Vagina (tissue), 2 donors: ENCODE data around the gene KLHL29. TPM values are rescaled to one million over a fixed set of nuclear protein-coding genes. Genes with fewer than 3 reads are reported as not detected.

Experiments used
- DNase-seq, 2 donors: peaks; one replicate each; pipeline ENCODE4 v3.0.0-alpha.2; 2017; ENCODE audit errors: extremely low spot score in 2 of 2
- H3K27ac ChIP-seq: fragments of 200-600 bp; sonication (generic); one replicate; pipeline ENCODE4 v1.5.1; 2019
- H3K27me3 ChIP-seq: fragments of 200-600 bp; sonication (generic); one replicate; pipeline ENCODE4 v1.5.1; 2019
- H3K36me3 ChIP-seq, 2 donors: fragments of 200-600 bp; sonication (generic); one replicate each; pipeline ENCODE4 v1.5.1; 2017 to 2019
- H3K4me1 ChIP-seq: fragments of 200-600 bp; sonication (generic); one replicate; pipeline ENCODE4 v1.5.1; 2019
- H3K4me3 ChIP-seq, 2 donors: fragments of 200-600 bp; sonication (generic); 1 replicate in 1 of 2; 2 replicates in 1 of 2; pipeline ENCODE4 v1.5.1; 2016 to 2019
- H3K9me3 ChIP-seq: fragments of 200-600 bp; sonication (generic); one replicate; pipeline ENCODE4 v1.5.1; 2019
- POLR2A ChIP-seq, 2 donors: fragments of 450-650 bp; IDR thresholded peaks; one replicate each; pipeline ENCODE4 v1.6.1; 2017; ENCODE audit warnings: antibody characterized with exemption in 2 of 2, mild to moderate bottlenecking in 2 of 2, moderate library complexity in 2 of 2
- POLR2AphosphoS5 ChIP-seq, 2 donors: sonication (generic); formaldehyde crosslinking; IDR thresholded peaks; one replicate each; pipeline ENCODE4 v1.9.0; 2017; ENCODE audit warnings: antibody characterized with exemption in 2 of 2, mild to moderate bottlenecking in 2 of 2, low read depth in 1 of 2; ENCODE audit not compliant: insufficient read depth in 1 of 2
- intact Hi-C: fragments of 100-400 bp; cut with DNase I; formaldehyde crosslinking; loops from one replicate; pipeline ENCODE4 v1.15.1; 2023
- total RNA-seq: library from RNA; depleted of rRNA; stranded (reverse); fragments of >200 nt; gene quantifications from one replicate; pipeline ENCODE4 v1.2.3, GENCODE V29; 2016
- TF ChIP-seq, protein P1 (sequence below), 3 experiments: fragments of 450-650 bp in 2 of 3; fragments of 200-600 bp in 1 of 3; sonication (generic) in 1 of 3; IDR thresholded peaks; one replicate each; pipeline ENCODE4 v1.5.1; 2017 to 2019; ENCODE audit warnings: antibody characterized with exemption in 3 of 3, mild to moderate bottlenecking in 2 of 3, moderate library complexity in 2 of 3

The KLHL29 gene
- total RNA-seq, 1 donor from 2014 or later, result 19.4 TPM

DNA sequence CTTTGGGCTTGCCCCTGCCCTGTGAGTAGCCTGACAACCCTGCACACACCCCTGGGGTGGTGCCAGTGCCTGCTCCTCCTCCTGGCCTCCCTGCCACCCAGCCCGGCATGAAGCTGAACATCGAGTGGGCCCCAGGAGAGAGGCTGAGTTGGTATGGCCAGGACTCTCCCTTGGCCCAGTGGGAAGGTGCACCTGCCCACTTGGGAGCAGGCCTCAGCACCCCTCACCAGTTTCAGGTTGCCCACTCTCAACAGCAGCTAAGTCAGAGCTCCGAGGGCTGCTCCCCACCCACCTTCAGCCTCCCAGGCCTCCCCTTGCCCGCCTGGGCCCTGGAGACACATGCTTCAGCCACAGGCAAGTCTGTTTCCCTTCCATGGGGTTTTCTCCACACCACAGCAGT, 203.1 kb downstream of the KLHL29 start:
- Histone ChIP-seq H3K9me3 (no peaks in the 10 kb centered on the region), H3K27ac (no peak overlapping the region), H3K4me1 (peaks cover 20% of the 10 kb centered on the region), H3K27me3 (no peaks in the 10 kb centered on the region), H3K36me3 (no peaks in the 10 kb centered on the region), H3K4me3 (no peak overlapping the region)
- intact Hi-C loops, result no loop called here
- no peak for DNase-seq
- TF ChIP-seq POLR2AphosphoS5 (IDR thresholded peaks at IDR 0.05; ENCODE audit: insufficient read depth in 1 of 2, low read depth in 1 of 2) (no peak), POLR2A (IDR thresholded peaks at IDR 0.05) (no peak)
- TF ChIP-seq, protein P1, sequence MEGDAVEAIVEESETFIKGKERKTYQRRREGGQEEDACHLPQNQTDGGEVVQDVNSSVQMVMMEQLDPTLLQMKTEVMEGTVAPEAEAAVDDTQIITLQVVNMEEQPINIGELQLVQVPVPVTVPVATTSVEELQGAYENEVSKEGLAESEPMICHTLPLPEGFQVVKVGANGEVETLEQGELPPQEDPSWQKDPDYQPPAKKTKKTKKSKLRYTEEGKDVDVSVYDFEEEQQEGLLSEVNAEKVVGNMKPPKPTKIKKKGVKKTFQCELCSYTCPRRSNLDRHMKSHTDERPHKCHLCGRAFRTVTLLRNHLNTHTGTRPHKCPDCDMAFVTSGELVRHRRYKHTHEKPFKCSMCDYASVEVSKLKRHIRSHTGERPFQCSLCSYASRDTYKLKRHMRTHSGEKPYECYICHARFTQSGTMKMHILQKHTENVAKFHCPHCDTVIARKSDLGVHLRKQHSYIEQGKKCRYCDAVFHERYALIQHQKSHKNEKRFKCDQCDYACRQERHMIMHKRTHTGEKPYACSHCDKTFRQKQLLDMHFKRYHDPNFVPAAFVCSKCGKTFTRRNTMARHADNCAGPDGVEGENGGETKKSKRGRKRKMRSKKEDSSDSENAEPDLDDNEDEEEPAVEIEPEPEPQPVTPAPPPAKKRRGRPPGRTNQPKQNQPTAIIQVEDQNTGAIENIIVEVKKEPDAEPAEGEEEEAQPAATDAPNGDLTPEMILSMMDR (IDR thresholded peaks at IDR 0.05), result no peak

DNA sequence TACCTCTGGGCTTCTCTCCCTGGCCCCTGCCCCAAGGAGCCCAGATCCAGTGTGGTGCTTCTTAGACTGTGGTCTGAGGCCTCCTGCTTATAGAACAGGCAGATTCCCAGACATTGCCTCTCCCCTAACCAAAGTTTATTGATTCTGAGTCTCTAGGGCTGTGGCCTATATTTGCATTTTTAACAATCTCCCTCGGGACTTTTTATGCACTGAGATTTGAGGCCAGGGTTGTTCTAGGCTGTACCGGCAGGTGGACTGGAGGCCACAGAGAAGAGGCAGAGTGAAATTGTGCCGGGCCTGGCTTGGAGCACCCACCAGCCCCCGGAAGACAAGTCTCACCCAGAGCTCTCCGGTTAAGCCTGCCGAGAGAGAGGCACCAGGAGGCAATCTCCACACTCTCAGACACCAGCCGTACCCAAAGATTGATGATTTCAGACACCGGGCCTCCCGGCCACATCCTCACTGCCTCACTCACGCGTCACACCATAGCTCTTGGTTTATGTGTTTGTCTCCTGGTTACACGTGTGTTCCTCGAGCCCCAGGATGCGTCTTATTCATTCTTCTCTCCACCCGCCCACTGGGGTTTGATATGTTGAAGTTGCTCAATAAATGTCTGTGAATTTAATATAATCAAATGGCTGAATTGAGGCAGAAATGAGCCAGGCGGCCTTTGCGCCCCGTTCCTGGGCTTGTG, 203.7 kb downstream of the KLHL29 start:
- no peaks in the 10 kb centered on the region for H3K27me3 ChIP-seq
- no peak for DNase-seq
- no peaks in the 10 kb centered on the region for H3K36me3 ChIP-seq
- no peak overlapping the region for H3K27ac ChIP-seq
- TF ChIP-seq, protein P1 (IDR thresholded peaks at IDR 0.05), result no peak
- TF ChIP-seq POLR2A (IDR thresholded peaks at IDR 0.05), result no peak
- no peak for TF ChIP-seq POLR2AphosphoS5 (IDR thresholded peaks at IDR 0.05; ENCODE audit: insufficient read depth in 1 of 2, low read depth in 1 of 2)
- intact Hi-C loops, result no loop called here
- H3K9me3 ChIP-seq, result no peaks in the 10 kb centered on the region
- H3K4me1 ChIP-seq, result peaks cover 20% of the 10 kb centered on the region
- no peak overlapping the region for H3K4me3 ChIP-seq

DNA sequence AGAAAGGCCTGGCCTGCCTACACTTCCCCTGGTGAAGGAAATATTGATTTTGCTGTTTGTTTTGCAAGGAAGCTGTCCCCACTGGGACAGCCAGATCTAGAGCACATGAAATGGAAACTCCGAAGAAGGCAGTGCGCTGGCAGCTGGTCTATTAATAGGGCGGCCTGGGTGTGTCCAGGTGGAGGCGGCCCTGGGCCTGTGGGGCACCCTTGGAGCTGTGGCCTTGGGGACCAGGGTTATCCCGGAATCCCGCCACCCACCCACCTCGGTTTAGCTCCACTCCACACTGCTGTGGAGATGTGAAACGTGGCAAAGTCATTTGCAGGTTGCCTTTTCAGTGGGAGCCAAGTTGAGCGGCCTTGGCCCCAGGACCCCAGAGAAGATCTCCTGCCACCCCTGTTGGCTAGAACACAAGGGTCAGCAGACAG, 204.3 kb downstream of the KLHL29 start:
- TF ChIP-seq, protein P1 (IDR thresholded peaks at IDR 0.05), result no peak
- TF ChIP-seq POLR2AphosphoS5 (IDR thresholded peaks at IDR 0.05; ENCODE audit: insufficient read depth in 1 of 2, low read depth in 1 of 2) (no peak), POLR2A (IDR thresholded peaks at IDR 0.05) (no peak)
- no peaks in the 10 kb centered on the region for H3K27me3 ChIP-seq
- DNase-seq, result no peak
- H3K9me3 ChIP-seq, result no peaks in the 10 kb centered on the region
- no peaks in the 10 kb centered on the region for H3K36me3 ChIP-seq
- intact Hi-C loops, result no loop called here
- no peak overlapping the region for H3K4me3 ChIP-seq
- H3K4me1 ChIP-seq, result peaks cover 15% of the 10 kb centered on the region
- no peak overlapping the region for H3K27ac ChIP-seq

DNA sequence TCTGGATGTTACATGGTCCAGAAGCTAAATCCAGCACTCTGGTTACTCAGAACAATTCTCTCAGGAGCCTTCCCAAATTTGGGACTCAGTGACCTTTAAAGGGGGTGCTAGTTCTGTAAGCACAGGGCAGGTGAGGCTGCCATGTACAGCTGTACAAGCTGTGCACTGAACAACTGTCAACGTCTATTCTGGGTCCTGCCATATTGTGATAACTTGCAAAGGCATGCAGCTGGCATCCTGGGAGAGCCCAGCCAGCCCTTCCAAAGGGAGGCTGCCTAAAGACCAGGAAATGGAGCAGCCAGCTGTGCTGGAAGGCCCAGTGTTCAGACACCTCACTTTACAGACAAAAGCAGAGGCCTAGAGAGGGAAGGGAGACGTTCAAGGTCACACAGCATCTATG, 204.8 kb downstream of the KLHL29 start:
- Histone ChIP-seq H3K27me3 (no peaks in the 10 kb centered on the region), H3K9me3 (no peaks in the 10 kb centered on the region), H3K4me1 (peaks cover 10% of the 10 kb centered on the region), H3K36me3 (no peaks in the 10 kb centered on the region), H3K27ac (no peak overlapping the region), H3K4me3 (no peak overlapping the region)
- intact Hi-C loops, result no loop called here
- DNase-seq, result no peak
- TF ChIP-seq, protein P1 (IDR thresholded peaks at IDR 0.05), result no peak
- no peak for TF ChIP-seq POLR2A (IDR thresholded peaks at IDR 0.05)
- no peak for TF ChIP-seq POLR2AphosphoS5 (IDR thresholded peaks at IDR 0.05; ENCODE audit: insufficient read depth in 1 of 2, low read depth in 1 of 2)

DNA sequence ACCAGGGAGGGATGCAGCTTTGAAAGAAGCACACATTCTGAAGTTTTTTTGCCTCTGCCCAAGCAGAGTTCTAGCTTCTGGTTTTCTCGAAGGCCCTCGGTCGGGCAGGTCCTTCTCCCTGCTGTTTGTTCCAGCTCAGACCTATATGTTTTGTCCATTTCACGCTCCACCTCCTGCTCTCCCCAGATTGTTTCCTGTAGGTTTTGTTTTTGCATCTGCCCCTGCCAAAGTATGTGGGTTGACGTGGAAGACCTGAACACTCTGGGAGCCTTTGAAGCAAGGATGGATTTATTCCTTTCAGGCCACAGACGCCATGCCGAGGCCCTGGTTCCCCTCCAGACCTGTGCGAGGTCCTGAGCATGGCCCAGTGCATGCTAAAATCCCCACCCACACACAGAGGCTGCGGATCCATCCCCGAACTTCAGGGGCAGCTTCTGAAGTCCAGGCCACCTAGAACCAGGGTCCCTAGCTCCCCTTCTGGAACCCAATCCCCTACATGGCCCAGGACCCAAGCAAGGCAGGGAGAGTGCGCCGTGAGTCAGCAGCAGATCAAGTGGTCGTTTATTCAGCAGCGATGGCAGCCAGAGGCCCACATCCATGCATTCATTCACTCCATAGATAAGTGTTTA, 205.4 kb downstream of the KLHL29 start:
- H3K9me3 ChIP-seq, result no peaks in the 10 kb centered on the region
- TF ChIP-seq POLR2AphosphoS5 (IDR thresholded peaks at IDR 0.05; ENCODE audit: insufficient read depth in 1 of 2, low read depth in 1 of 2), result no peak
- TF ChIP-seq, protein P1 (IDR thresholded peaks at IDR 0.05), result no peak
- no peak overlapping the region for H3K4me3 ChIP-seq
- intact Hi-C loops, result no loop called here
- H3K27ac ChIP-seq, result no peak overlapping the region
- H3K27me3 ChIP-seq, result no peaks in the 10 kb centered on the region
- H3K36me3 ChIP-seq, result no peaks in the 10 kb centered on the region
- peaks cover 8% of the 10 kb centered on the region for H3K4me1 ChIP-seq
- DNase-seq, result no peak
